Measurements from ENCODE around the gene PNMA6A.

DNA sequence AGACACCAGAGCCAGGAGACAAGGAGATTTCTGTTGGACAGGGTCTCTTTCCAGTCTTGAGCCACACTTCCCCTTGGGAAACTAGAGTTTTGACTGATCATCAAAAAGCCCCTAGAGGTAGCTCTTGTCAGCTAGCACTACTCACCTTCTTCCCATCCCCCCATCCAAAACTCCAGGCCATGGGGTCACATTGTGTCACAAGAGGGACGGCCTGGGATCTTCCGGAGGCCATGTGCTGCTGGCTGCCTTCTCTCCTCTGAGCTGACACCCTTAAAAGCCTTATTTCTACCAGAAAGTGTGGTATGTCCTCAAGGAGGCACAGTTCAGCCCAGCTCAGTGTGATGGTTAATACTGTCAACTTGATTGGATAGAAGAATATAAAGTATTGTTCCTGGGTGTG is 8.2 kb upstream of the PNMA6A start:
- no peak for TF ChIP-seq TEAD4 (IDR thresholded peaks at IDR 0.05; ENCODE audit: borderline replicate concordance, insufficient read depth)
- no peak for TF ChIP-seq TCF12 (IDR thresholded peaks at IDR 0.05)
- no peak for TF ChIP-seq RAD21 (IDR thresholded peaks at IDR 0.05; ENCODE audit: low read length)
- TF ChIP-seq, protein P1, sequence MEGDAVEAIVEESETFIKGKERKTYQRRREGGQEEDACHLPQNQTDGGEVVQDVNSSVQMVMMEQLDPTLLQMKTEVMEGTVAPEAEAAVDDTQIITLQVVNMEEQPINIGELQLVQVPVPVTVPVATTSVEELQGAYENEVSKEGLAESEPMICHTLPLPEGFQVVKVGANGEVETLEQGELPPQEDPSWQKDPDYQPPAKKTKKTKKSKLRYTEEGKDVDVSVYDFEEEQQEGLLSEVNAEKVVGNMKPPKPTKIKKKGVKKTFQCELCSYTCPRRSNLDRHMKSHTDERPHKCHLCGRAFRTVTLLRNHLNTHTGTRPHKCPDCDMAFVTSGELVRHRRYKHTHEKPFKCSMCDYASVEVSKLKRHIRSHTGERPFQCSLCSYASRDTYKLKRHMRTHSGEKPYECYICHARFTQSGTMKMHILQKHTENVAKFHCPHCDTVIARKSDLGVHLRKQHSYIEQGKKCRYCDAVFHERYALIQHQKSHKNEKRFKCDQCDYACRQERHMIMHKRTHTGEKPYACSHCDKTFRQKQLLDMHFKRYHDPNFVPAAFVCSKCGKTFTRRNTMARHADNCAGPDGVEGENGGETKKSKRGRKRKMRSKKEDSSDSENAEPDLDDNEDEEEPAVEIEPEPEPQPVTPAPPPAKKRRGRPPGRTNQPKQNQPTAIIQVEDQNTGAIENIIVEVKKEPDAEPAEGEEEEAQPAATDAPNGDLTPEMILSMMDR (IDR thresholded peaks at IDR 0.05) = no peak
- no peak for TF ChIP-seq MXI1 (IDR thresholded peaks at IDR 0.05; ENCODE audit: low read depth, low read length)

Data from SK-N-SH (cell line).